NB4 (cell line): Measurements from ENCODE around the gene CALCR.
"Not testable (repeated sequence)": the region's sequence is repeated elsewhere in the genome, so short reads cannot be mapped to it uniquely, and the experiment has no call there.

Source experiments
- DNase-seq: peaks from one replicate; pipeline ENCODE4 v3.0.0; 2010; ENCODE audit warnings: low read depth
- H3K4me3 ChIP-seq: one replicate; pipeline ENCODE4 v1.5.1; 2011; ENCODE audit warnings: mild to moderate bottlenecking, low read depth, low read length, moderate library complexity
- CTCF ChIP-seq: IDR thresholded peaks from one replicate; pipeline ENCODE4 v1.5.1; 2012; ENCODE audit warnings: low read depth, low read length
- MAX ChIP-seq: IDR thresholded peaks from 2 replicates; pipeline ENCODE4 v1.6.1; 2011; ENCODE audit warnings: low read depth, low read length
- MYC ChIP-seq: IDR thresholded peaks from 2 replicates; pipeline ENCODE4 v1.6.1; 2011; ENCODE audit warnings: low read depth, low read length
- POLR2A ChIP-seq: IDR thresholded peaks from 2 replicates; pipeline ENCODE4 v1.6.1; 2011; ENCODE audit warnings: mild to moderate bottlenecking; ENCODE audit not compliant: insufficient read length; ENCODE audit errors: extremely low read depth

Gene CALCR

GRCh38 chr7:93515144-93515543 is 59.4 kb downstream of the CALCR start:
- DNase-seq, result no peak
- TF ChIP-seq MYC (no peak), MAX (no peak), POLR2A (no peak), CTCF (no peak)

GRCh38 chr7:93509303-93509702 is 65.2 kb downstream of the CALCR start:
- DNase-seq, result no peak
- no peak for TF ChIP-seq POLR2A
- TF ChIP-seq CTCF, result no peak
- no peak for TF ChIP-seq MYC
- no peak for TF ChIP-seq MAX
- H3K4me3 ChIP-seq, result no peak overlapping the region

More at GRCh38 chr7:93515144-93515543, 59.4 kb downstream of the CALCR start:
- H3K4me3 ChIP-seq, result no peak overlapping the region

- H3K4me3 ChIP-seq, result no peak overlapping the region
- DNase-seq, result no peak
- TF ChIP-seq POLR2A, result no peak
- no peak for TF ChIP-seq MYC
- no peak for TF ChIP-seq MAX
- no peak for TF ChIP-seq CTCF
Observed at GRCh38 chr7:93503088-93503487, 71.4 kb downstream of the CALCR start.

- H3K4me3 ChIP-seq, result not testable (repeated sequence)
Observed at GRCh38 chr7:93491860-93492259, 82.7 kb downstream of the CALCR start.

GRCh38 chr7:93476491-93477344 is 97.8 kb downstream of the CALCR start:
- TF ChIP-seq MAX, result no peak
- TF ChIP-seq CTCF, result no peak
- no peak for TF ChIP-seq MYC
- TF ChIP-seq POLR2A, result no peak
- no peak for DNase-seq
- H3K4me3 ChIP-seq, result no peak overlapping the region

More at GRCh38 chr7:93491860-93492259, 82.7 kb downstream of the CALCR start:
- DNase-seq, result not testable (repeated sequence)

- no peak for DNase-seq
- H3K4me3 ChIP-seq, result no peak overlapping the region
- TF ChIP-seq POLR2A, result no peak
- no peak for TF ChIP-seq CTCF
- no peak for TF ChIP-seq MAX
- no peak for TF ChIP-seq MYC
Observed at GRCh38 chr7:93475811-93476210, 98.7 kb downstream of the CALCR start.
